Naive thymus-derived CD8-positive, alpha-beta T cell (primary cell): ENCODE results near the gene VHLL. TPM values are rescaled to one million over a fixed set of nuclear protein-coding genes. Genes with fewer than 3 reads are reported as not detected.

Experiments used
- ATAC-seq, 2 donors: fragments of 150-1000 bp; cut with Tn5 transposase in 1 of 2; sonication (Bioruptor Pico), chemical (Tn5 transposase) in 1 of 2; 1 replicate in 1 of 2; 2 replicates in 1 of 2; pipeline ENCODE4 v1.10.0; 2021; ENCODE audit warnings: mild to moderate bottlenecking in 2 of 2, moderate library complexity in 2 of 2
- POLR2A ChIA-PET: fragments of 350-600 bp; sonication (Branson Sonifier 250); formaldehyde crosslinking; loops from one replicate; lab custom pipeline; 2021; ENCODE audit warnings: antibody characterized with exemption; lab: Charles Lee
- DNase-seq, 10 donors: peaks; one replicate each; pipeline versions ENCODE4 v3.0.0 to v3.0.0-alpha.2; 2020 to 2022
- H3K27ac Mint-ChIP-seq, 10 donors: one replicate each; pipeline ENCODE4 v1.8.0; 2020 to 2022; ENCODE audit warnings: mild to moderate bottlenecking in 10 of 10, mixed read lengths in 10 of 10, moderate library complexity in 4 of 10, inconsistent platforms in 1 of 10
- H3K27me3 Mint-ChIP-seq, 5 donors: one replicate each; pipeline ENCODE4 v1.8.0; 2021 to 2022; ENCODE audit warnings: mixed read lengths in 5 of 5
- H3K36me3 Mint-ChIP-seq, 3 donors: one replicate each; pipeline ENCODE4 v1.8.0; 2020 to 2022; ENCODE audit warnings: mixed read lengths in 3 of 3, mild to moderate bottlenecking in 2 of 3, inconsistent platforms in 1 of 3
- H3K4me1 Mint-ChIP-seq, 4 donors: one replicate each; pipeline ENCODE4 v1.8.0; 2021 to 2022; ENCODE audit warnings: mixed read lengths in 4 of 4
- H3K4me3 Mint-ChIP-seq, 10 donors: one replicate each; pipeline ENCODE4 v1.8.0; 2020 to 2022; ENCODE audit warnings: mild to moderate bottlenecking in 10 of 10, mixed read lengths in 10 of 10, moderate library complexity in 6 of 10, inconsistent platforms in 1 of 10
- H3K9me3 Mint-ChIP-seq, 9 donors: one replicate each; pipeline ENCODE4 v1.8.0; 2020 to 2022; ENCODE audit warnings: mixed read lengths in 9 of 9, mild to moderate bottlenecking in 3 of 9, inconsistent platforms in 1 of 9, moderate library complexity in 1 of 9
- polyA plus RNA-seq, 3 donors: library from polyadenylated mRNA; unstranded; fragments of 300-500 nt; fragmentation: Illumina TruSeq; gene quantifications; one replicate each; pipeline ENCODE4 v1.2.3, GENCODE V29; 2021
- total RNA-seq, 8 experiments: library from RNA in 2 of 8; stranded (reverse) in 2 of 8; gene quantifications; one replicate each; pipeline ENCODE4 v1.2.3 and lab custom pipeline; 2021 to 2026

VHLL gene
- total and polyA plus RNA-seq, 5 experiments from 2014 or later = 0.78 TPM; not detected in 4

- Mint-ChIP-seq H3K4me1 (peaks cover 0 to 5% (median 0%) of the 10 kb centered on the region in 4 donors), H3K27me3 (no peaks in the 10 kb centered on the region), H3K36me3 (peaks cover 0 to 97% (median 45%) of the 10 kb centered on the region in 3 donors), H3K9me3 (no peaks in the 10 kb centered on the region), H3K4me3 (no peak overlapping the region), H3K27ac (peak overlapping the region in 1 of 10 donors; percentile 47)
- ATAC-seq (no peak), DNase-seq (peak in 1 of 10 donors; percentile 9)
- POLR2A ChIA-PET = no interaction called here
Observed at GRCh38 chr1:156270314-156270713, 28.8 kb downstream of the VHLL start.

DNA sequence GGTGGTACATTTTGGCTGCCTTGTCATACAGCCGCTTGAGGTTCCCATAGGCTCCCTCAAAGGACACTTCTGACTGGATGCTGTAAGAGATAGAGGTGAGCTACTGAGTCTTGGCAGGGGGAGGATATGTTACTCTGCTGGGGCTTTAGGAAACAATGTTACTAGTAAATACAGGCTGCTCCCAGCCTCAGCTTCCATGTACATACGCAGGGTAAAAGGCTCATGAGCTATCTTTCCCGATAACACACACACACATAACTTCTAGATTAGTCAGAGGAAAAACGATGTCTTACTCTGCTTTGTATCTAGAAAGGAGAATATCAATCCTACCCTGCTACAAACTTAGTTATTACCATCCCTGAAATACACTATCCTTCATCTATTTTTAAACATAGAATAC lies 30.8 kb downstream of the VHLL start:
- Mint-ChIP-seq H3K27ac (peak overlapping the region in 1 of 10 donors; percentile 34), H3K36me3 (peaks cover 0 to 96% (median 41%) of the 10 kb centered on the region in 3 donors)
- POLR2A ChIA-PET = interaction anchor here (0.7 kb wide), 1 partner anchor 11 kb away, joined by 3 read pairs; no protein-coding TSS in a partner anchor

DNA sequence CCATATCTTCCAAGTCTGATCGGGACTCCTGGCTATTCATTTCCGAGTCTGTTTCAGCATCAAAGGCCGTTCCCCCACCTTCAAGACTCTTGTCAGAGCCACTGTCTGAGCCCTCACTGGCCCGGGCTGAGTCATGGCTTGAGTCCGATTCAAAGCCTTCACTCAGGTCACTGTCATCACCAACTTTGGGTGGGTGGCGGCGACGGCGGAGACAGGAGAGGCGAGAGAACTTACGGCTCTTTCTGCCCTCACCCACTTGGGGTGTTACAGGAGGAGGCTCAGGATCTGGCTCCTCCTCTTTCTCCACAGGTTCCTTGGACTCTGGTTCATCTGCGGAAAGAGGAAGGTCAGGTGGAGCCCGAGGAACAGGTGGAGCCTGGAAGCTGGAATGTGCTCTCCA lies 33.1 kb downstream of the VHLL start:
- ATAC-seq = no peak
- Mint-ChIP-seq H3K36me3 (peaks cover 0 to 96% (median 38%) of the 10 kb centered on the region in 3 donors), H3K27me3 (no peaks in the 10 kb centered on the region), H3K4me3 (no peak overlapping the region), H3K27ac (no peak overlapping the region), H3K4me1 (peaks cover 0 to 11% (median 1%) of the 10 kb centered on the region in 4 donors), H3K9me3 (no peaks in the 10 kb centered on the region)
- DNase-seq = no peak
- POLR2A ChIA-PET = no interaction called here

More for the DNA sequence above, 30.8 kb downstream of the VHLL start:
- DNase-seq (no peak), ATAC-seq (no peak)
- H3K4me1 Mint-ChIP-seq = peaks cover 0 to 9% (median 0%) of the 10 kb centered on the region in 4 donors
- H3K9me3 Mint-ChIP-seq = no peaks in the 10 kb centered on the region
- no peak overlapping the region for H3K4me3 Mint-ChIP-seq
- H3K27me3 Mint-ChIP-seq = no peaks in the 10 kb centered on the region

GRCh38 chr1:156263288-156263655 lies 35.8 kb downstream of the VHLL start:
- Mint-ChIP-seq H3K4me1 (peaks cover 0 to 14% (median 3%) of the 10 kb centered on the region in 4 donors), H3K27ac (no peak overlapping the region), H3K27me3 (no peaks in the 10 kb centered on the region), H3K4me3 (no peak overlapping the region), H3K9me3 (no peaks in the 10 kb centered on the region), H3K36me3 (peaks cover 8 to 99% (median 39%) of the 10 kb centered on the region in 3 donors)
- ATAC-seq = no peak
- peak in 1 of 10 donors; percentile 8 for DNase-seq
- POLR2A ChIA-PET = interaction anchor here (0.7 kb wide), 1 partner anchor 10 kb away, joined by 3 read pairs; no protein-coding TSS in a partner anchor

DNA sequence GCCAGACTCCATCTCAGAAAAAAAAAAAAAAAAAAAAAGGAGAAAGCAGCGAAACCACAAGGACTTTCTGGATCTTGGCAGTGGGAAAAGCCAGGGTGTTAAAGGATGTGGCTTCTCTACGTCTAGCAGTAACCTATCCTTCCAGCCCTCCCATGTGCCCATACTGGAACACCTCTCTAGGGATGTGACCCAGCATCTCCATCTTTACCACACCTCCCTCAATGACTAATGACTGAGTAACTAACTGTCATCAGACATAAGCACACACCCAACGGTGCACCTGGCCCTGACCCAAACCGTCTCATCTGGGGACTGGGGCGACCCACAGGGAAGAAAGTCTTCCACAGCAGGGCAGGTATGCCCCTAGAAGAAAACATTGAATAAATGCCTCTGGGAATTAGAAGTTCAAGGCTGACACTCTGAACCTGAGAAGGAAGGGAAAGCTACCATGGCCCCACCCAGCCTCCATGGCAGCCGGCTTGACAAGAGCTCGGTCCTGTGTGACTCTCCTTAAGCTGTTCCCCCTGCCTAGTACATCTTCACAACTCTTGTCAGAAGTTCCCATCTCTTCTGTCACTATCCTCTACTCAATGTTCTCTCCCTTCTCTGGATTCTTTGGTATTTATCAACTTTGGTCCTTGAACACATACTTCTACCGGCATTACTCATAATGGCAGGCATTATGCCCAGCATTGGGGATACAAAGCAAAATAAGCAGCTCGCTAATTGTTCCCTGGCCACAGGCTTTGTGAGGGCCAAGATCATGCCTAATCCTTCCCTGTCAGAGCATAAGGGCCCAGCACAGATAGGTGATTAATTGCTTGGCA lies 36.4 kb downstream of the VHLL start:
- Mint-ChIP-seq H3K27me3 (no peaks in the 10 kb centered on the region), H3K9me3 (no peaks in the 10 kb centered on the region), H3K27ac (peak overlapping the region in 3 of 10 donors; percentile 8 to 75 (median 41)), H3K4me1 (peaks cover 2 to 14% (median 8%) of the 10 kb centered on the region in 4 donors), H3K36me3 (peaks cover 8 to 99% (median 35%) of the 10 kb centered on the region in 3 donors), H3K4me3 (no peak overlapping the region)
- ATAC-seq (no peak), DNase-seq (peak in 1 of 10 donors; percentile 34)
- POLR2A ChIA-PET = interaction anchor here (0.6 to 0.7 kb wide), 2 partner anchors 10 to 1699 kb away, joined by 3 read pairs; no protein-coding TSS in a partner anchor

- no peaks in the 10 kb centered on the region for H3K27me3 Mint-ChIP-seq
- H3K27ac Mint-ChIP-seq = peak overlapping the region in 5 of 10 donors; percentile 5 to 55 (median 47)
- ATAC-seq (no peak), DNase-seq (peak in 1 of 10 donors; percentile 46)
- POLR2A ChIA-PET = interaction anchor here (0.9 kb wide), 1 partner anchor 10 kb away, joined by 3 read pairs; no protein-coding TSS in a partner anchor
- no peak overlapping the region for H3K4me3 Mint-ChIP-seq
- H3K4me1 Mint-ChIP-seq = peaks cover 6 to 14% (median 10%) of the 10 kb centered on the region in 4 donors
- peaks cover 8 to 98% (median 23%) of the 10 kb centered on the region in 3 donors for H3K36me3 Mint-ChIP-seq
- H3K9me3 Mint-ChIP-seq = no peaks in the 10 kb centered on the region
Observed at GRCh38 chr1:156260896-156261295, 38.2 kb downstream of the VHLL start.

- Mint-ChIP-seq H3K36me3 (peaks cover 8 to 90% (median 23%) of the 10 kb centered on the region in 3 donors), H3K4me3 (no peak overlapping the region), H3K27ac (peak overlapping the region in 1 of 10 donors; percentile 28), H3K9me3 (no peaks in the 10 kb centered on the region), H3K4me1 (peaks cover 6 to 14% (median 9%) of the 10 kb centered on the region in 4 donors), H3K27me3 (no peaks in the 10 kb centered on the region)
- ATAC-seq = no peak
- POLR2A ChIA-PET = interaction anchor here (0.9 kb wide), 1 partner anchor 9 kb away, joined by 3 read pairs; no protein-coding TSS in a partner anchor
- peak in 1 of 10 donors; percentile 8 for DNase-seq
Observed at GRCh38 chr1:156259805-156260204, 39.3 kb downstream of the VHLL start.

GRCh38 chr1:156258859-156259258 lies 40.2 kb downstream of the VHLL start:
- DNase-seq (no peak), ATAC-seq (no peak)
- POLR2A ChIA-PET = no interaction called here
- Mint-ChIP-seq H3K36me3 (peaks cover 8 to 88% (median 18%) of the 10 kb centered on the region in 3 donors), H3K4me1 (peaks cover 6 to 14% (median 9%) of the 10 kb centered on the region in 4 donors), H3K9me3 (no peaks in the 10 kb centered on the region), H3K27me3 (no peaks in the 10 kb centered on the region), H3K4me3 (no peak overlapping the region), H3K27ac (no peak overlapping the region)

- Mint-ChIP-seq H3K9me3 (no peaks in the 10 kb centered on the region), H3K36me3 (peaks cover 8 to 88% (median 16%) of the 10 kb centered on the region in 3 donors), H3K27me3 (no peaks in the 10 kb centered on the region), H3K4me3 (peak overlapping the region in 1 of 10 donors; percentile 26), H3K27ac (peak overlapping the region in 6 of 10 donors; percentile 10 to 84 (median 62)), H3K4me1 (peaks cover 6 to 14% (median 9%) of the 10 kb centered on the region in 4 donors)
- no peak for ATAC-seq
- POLR2A ChIA-PET = interaction anchor here (0.8 kb wide), 1 partner anchor 11 kb away, joined by 3 read pairs; no protein-coding TSS in a partner anchor
- peak in 1 of 10 donors; percentile 10 for DNase-seq
Observed at GRCh38 chr1:156257711-156258110, 41.4 kb downstream of the VHLL start.

DNA sequence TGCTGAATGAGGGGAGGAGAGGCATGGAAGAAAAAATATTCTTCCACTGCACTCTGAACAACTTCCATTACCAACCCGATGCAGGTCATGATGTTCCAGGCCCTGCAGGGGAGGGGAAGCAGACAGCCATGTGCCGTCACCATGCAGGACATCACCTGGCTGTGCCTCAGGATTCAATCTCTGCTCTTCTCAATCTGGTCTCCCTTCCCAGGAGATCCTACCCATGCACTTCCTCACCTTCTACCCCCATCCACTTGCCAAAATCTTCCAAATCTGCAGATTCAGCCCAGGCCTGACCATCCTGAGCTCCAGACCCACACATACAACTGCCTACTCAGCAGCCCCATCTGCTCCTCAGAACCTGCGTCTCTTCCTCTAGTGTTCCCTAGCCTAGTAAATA lies 45.5 kb downstream of the VHLL start:
- Mint-ChIP-seq H3K4me3 (no peak overlapping the region), H3K4me1 (peaks cover 6 to 11% (median 8%) of the 10 kb centered on the region in 4 donors), H3K9me3 (no peaks in the 10 kb centered on the region), H3K27me3 (no peaks in the 10 kb centered on the region), H3K27ac (peak overlapping the region in 6 of 10 donors; percentile 11 to 86 (median 70)), H3K36me3 (peaks cover 0 to 69% (median 5%) of the 10 kb centered on the region in 3 donors)
- no peak for DNase-seq
- ATAC-seq = no peak
- POLR2A ChIA-PET = interaction anchor here (0.7 kb wide), 1 partner anchor 364 kb away, joined by 3 read pairs; no protein-coding TSS in a partner anchor

DNA sequence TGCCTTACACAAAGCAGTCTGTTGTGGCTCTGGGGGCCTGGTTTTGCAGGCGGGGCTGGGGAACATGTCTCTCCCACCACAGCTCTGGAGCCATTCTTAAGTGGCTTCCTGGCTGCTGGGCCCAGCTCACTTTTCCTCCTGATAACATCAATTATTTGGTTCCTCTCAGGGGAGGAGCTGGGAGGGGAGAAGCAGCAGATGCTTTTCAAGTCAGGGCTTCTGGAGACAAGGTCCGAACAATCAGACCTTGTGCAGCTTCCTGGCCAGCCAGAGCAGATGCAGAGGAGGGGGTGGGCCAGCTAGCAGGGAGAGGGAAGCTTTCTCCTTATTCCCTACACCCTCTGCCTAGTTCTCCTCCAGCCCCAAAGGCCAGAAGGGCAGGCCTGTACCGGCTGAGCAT lies 47.6 kb downstream of the VHLL start:
- Mint-ChIP-seq H3K9me3 (no peaks in the 10 kb centered on the region), H3K27ac (peak overlapping the region in 5 of 10 donors; percentile 10 to 74 (median 40)), H3K36me3 (peaks cover 0 to 48% (median 0%) of the 10 kb centered on the region in 3 donors), H3K4me3 (no peak overlapping the region), H3K27me3 (no peaks in the 10 kb centered on the region), H3K4me1 (peaks cover 0 to 14% (median 3%) of the 10 kb centered on the region in 4 donors)
- ATAC-seq (no peak), DNase-seq (no peak)
- POLR2A ChIA-PET = interaction anchor here (1.5 kb wide), 1 partner anchor 9 kb away, joined by 3 read pairs; no protein-coding TSS in a partner anchor

DNA sequence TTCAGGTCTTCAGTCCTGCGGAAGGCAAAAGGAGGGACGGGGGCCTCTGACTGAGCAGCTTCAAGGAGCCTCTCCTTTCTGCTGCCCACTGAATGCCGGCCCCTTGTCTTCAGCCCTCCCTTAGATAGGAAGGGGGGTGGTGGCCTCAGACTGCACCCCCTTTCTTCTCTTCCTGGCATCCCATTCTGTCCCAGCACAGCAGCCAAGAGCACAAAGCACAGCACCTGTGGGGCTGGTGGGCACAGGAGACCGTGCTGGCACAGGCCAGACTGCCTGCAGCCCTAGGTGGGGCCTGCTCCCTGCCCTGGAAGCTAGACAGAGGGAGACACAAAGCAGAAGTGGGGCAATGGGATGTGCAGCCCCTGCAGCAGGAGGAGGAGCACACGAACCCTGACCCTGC lies 49.5 kb downstream of the VHLL start:
- Mint-ChIP-seq H3K27me3 (no peaks in the 10 kb centered on the region), H3K9me3 (no peaks in the 10 kb centered on the region), H3K27ac (peak overlapping the region in 2 of 10 donors; percentile 38 to 72), H3K4me1 (peaks cover 16 to 21% (median 19%) of the 10 kb centered on the region in 4 donors), H3K36me3 (peaks cover 0 to 40% (median 0%) of the 10 kb centered on the region in 3 donors), H3K4me3 (no peak overlapping the region)
- no peak for DNase-seq
- ATAC-seq = no peak
- POLR2A ChIA-PET = interaction anchor here (0.6 kb wide), 1 partner anchor 24 kb away, joined by 7 read pairs; no protein-coding TSS in a partner anchor
